DND-41 (cell line): Measurements from ENCODE around the gene KIAA0040.

Source experiments
- ATAC-seq: fragments of 200-7000 bp; cut with Tn5 transposase; 3 replicates; pipeline ENCODE4 v1.9.1; 2021; ENCODE audit warnings: low read depth; ENCODE audit not compliant: insufficient read depth
- DNase-seq: peaks from one replicate; pipeline ENCODE4 v3.0.0-alpha.2; 2020
- H2AFZ ChIP-seq: 2 replicates; pipeline ENCODE4 v1.6.0; 2012; ENCODE audit warnings: low read depth, low read length
- H3K27ac ChIP-seq: 2 replicates; pipeline ENCODE4 v1.5.1; 2012; ENCODE audit warnings: low read length, inconsistent platforms
- H3K27me3 ChIP-seq: fragments of 200-600 bp; sonication (generic); 2 replicates; pipeline ENCODE4 v1.6.0; 2012; ENCODE audit warnings: low read length, mild to moderate bottlenecking, inconsistent platforms; ENCODE audit not compliant: insufficient read depth, poor library complexity
- H3K36me3 ChIP-seq: 2 replicates; pipeline ENCODE4 v1.5.1; 2012; ENCODE audit warnings: low read length, inconsistent platforms; ENCODE audit not compliant: insufficient read depth
- H3K4me1 ChIP-seq: 2 replicates; pipeline ENCODE4 v1.5.1; 2012; ENCODE audit warnings: mild to moderate bottlenecking, low read length; ENCODE audit not compliant: insufficient read depth
- H3K4me2 ChIP-seq: 2 replicates; pipeline ENCODE4 v1.6.0; 2012; ENCODE audit warnings: mild to moderate bottlenecking, moderate library complexity, low read length, inconsistent platforms; ENCODE audit not compliant: insufficient read depth
- H3K4me3 ChIP-seq, 2 experiments: fragments of 200-600 bp in 1 of 2; shearing (Covaris generic) in 1 of 2; 2 replicates each; pipeline ENCODE4 v1.5.1; 2012 to 2016; ENCODE audit warnings: inconsistent platforms in 2 of 2, low read length in 2 of 2, mild to moderate bottlenecking in 2 of 2, low read depth in 1 of 2, moderate library complexity in 1 of 2
- H3K79me2 ChIP-seq: 2 replicates; pipeline ENCODE4 v1.6.0; 2012; ENCODE audit warnings: low read length, inconsistent platforms; ENCODE audit not compliant: insufficient read depth
- H3K9ac ChIP-seq: 2 replicates; pipeline ENCODE4 v1.6.0; 2012; ENCODE audit warnings: low read depth, mild to moderate bottlenecking, inconsistent platforms, low read length, moderate library complexity
- H3K9me3 ChIP-seq: 2 replicates; pipeline ENCODE4 v1.5.1; 2012; ENCODE audit warnings: low read length, moderate library complexity, mild to moderate bottlenecking, inconsistent platforms; ENCODE audit not compliant: insufficient read depth, severe bottlenecking
- H4K20me1 ChIP-seq: 2 replicates; pipeline ENCODE4 v1.6.0; 2012; ENCODE audit warnings: low read length; ENCODE audit not compliant: insufficient read depth
- CTCF ChIP-seq: IDR thresholded peaks from 2 replicates; pipeline ENCODE4 v1.5.1; 2012; ENCODE audit warnings: borderline replicate concordance, low read length, moderate library complexity, mild to moderate bottlenecking; ENCODE audit not compliant: poor library complexity, severe bottlenecking; ENCODE audit errors: extremely low read depth
- EZH2 ChIP-seq: IDR thresholded peaks from 3 replicates; pipeline ENCODE4 v1.6.1; 2012; ENCODE audit warnings: borderline replicate concordance, low read depth, mild to moderate bottlenecking, moderate library complexity, low read length, inconsistent platforms; ENCODE audit not compliant: severe bottlenecking

The KIAA0040 gene

DNA sequence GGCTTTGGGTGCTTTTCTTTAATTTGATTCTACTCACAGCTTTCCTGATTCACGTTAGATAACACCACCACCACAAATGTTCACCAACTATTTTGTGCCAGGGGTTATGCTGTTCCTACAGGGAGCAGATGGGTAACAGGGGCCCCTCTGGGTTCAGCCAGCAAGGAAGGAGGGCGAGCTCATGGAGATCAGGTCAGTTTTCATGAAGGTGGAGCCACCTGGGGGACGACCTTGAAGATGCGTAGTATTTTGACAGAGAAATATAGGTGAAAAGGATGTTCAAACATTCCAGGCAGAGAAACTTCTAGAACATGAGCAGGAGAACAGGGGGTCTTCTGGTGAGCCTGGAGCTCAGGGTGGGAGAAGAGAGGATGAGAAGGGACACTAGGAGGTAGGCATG lies 28.9 kb downstream of the KIAA0040 start:
- Histone ChIP-seq H3K27ac (no peak overlapping the region), H3K4me3 (no peak overlapping the region), H3K79me2 (no peaks in the 10 kb centered on the region), H3K4me1 (no peaks in the 10 kb centered on the region), H3K36me3 (no peaks in the 10 kb centered on the region), H2AFZ (no peak overlapping the region), H4K20me1 (no peaks in the 10 kb centered on the region), H3K27me3 (no peaks in the 10 kb centered on the region), H3K9ac (no peak overlapping the region), H3K4me2 (no peak overlapping the region), H3K9me3 (no peaks in the 10 kb centered on the region)
- DNase-seq (no peak), ATAC-seq (no peak)
- TF ChIP-seq EZH2 (no peak), CTCF (peak; percentile 6)

GRCh38 chr1:175162955-175163354 lies 29.6 kb downstream of the KIAA0040 start:
- Histone ChIP-seq H3K4me1 (no peaks in the 10 kb centered on the region), H3K36me3 (no peaks in the 10 kb centered on the region), H3K27ac (no peak overlapping the region), H3K9me3 (no peaks in the 10 kb centered on the region), H3K9ac (no peak overlapping the region), H2AFZ (no peak overlapping the region), H3K4me3 (no peak overlapping the region), H4K20me1 (no peaks in the 10 kb centered on the region; the same call in 1 of the 2 replicates), H3K4me2 (no peak overlapping the region), H3K79me2 (no peaks in the 10 kb centered on the region), H3K27me3 (no peaks in the 10 kb centered on the region)
- DNase-seq, result no peak
- ATAC-seq, result no peak
- TF ChIP-seq EZH2 (no peak), CTCF (no peak)

DNA sequence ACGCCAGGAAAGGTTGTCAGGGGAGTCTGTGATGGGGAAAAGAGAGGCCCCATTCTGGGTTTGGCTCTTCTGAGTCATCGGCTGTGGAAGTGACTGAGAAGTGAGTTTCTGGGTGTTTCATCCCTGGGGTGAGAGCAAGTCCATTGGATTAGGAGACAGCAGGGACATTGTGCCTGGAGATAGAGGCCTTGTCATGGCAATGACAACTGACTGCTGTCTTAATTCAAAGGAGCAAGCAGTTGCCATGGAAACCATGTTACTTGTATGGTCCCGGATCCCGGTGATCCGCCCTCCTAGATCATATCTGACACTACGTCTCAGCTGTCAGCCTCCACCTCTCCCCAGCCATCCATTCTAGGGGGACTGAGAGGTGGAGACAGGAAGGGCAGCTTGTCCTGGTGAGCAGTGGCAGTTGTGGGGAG lies 34.4 kb downstream of the KIAA0040 start:
- TF ChIP-seq EZH2, result no peak
- TF ChIP-seq CTCF, result no peak
- H3K4me2 ChIP-seq, result no peak overlapping the region
- no peaks in the 10 kb centered on the region for H3K4me1 ChIP-seq
- H3K36me3 ChIP-seq, result no peaks in the 10 kb centered on the region
- no peaks in the 10 kb centered on the region for H3K9me3 ChIP-seq
- no peak for DNase-seq
- no peaks in the 10 kb centered on the region; the same call in 1 of the 2 replicates for H4K20me1 ChIP-seq
- H3K79me2 ChIP-seq, result no peaks in the 10 kb centered on the region
- H2AFZ ChIP-seq, result no peak overlapping the region
- no peaks in the 10 kb centered on the region for H3K27me3 ChIP-seq
- no peak overlapping the region for H3K4me3 ChIP-seq
- no peak overlapping the region for H3K9ac ChIP-seq
- ATAC-seq, result no peak
- H3K27ac ChIP-seq, result no peak overlapping the region

GRCh38 chr1:175157200-175157599 lies 35.4 kb downstream of the KIAA0040 start:
- no peak overlapping the region for H3K9ac ChIP-seq
- no peaks in the 10 kb centered on the region for H3K27me3 ChIP-seq
- H2AFZ ChIP-seq, result no peak overlapping the region
- H3K27ac ChIP-seq, result no peak overlapping the region
- TF ChIP-seq EZH2 (no peak), CTCF (no peak)
- H3K79me2 ChIP-seq, result no peaks in the 10 kb centered on the region
- ATAC-seq (no peak), DNase-seq (no peak)
- peaks cover 2% of the 10 kb centered on the region; the same call in 1 of the 2 replicates for H4K20me1 ChIP-seq
- no peaks in the 10 kb centered on the region for H3K4me1 ChIP-seq
- no peak overlapping the region for H3K4me2 ChIP-seq
- no peaks in the 10 kb centered on the region for H3K9me3 ChIP-seq
- H3K4me3 ChIP-seq, result no peak overlapping the region
- H3K36me3 ChIP-seq, result no peaks in the 10 kb centered on the region
